MG63 (cell line): ENCODE measurements around the gene BEGAIN. TPM values are rescaled to one million over a fixed set of nuclear protein-coding genes. Genes with fewer than 3 reads are reported as not detected.

Source experiments
- DNase-seq: peaks from one replicate; pipeline ENCODE4 v3.0.0-alpha.2; 2020
- H3K27me3 ChIP-seq: fragments of 250-450 bp; sonication (Bioruptor Pico); 2 replicates; pipeline ENCODE4 v1.5.1; 2020; ENCODE audit warnings: mild to moderate bottlenecking, moderate library complexity
- H3K36me3 ChIP-seq: fragments of 250-450 bp; sonication (Bioruptor Pico); 2 replicates; pipeline ENCODE4 v1.5.1; 2020; ENCODE audit warnings: mild to moderate bottlenecking, moderate library complexity
- H3K4me3 ChIP-seq: fragments of 250-450 bp; sonication (Bioruptor Pico); 2 replicates; pipeline ENCODE4 v1.5.1; 2020; ENCODE audit warnings: mild to moderate bottlenecking, moderate library complexity
- H3K9me3 ChIP-seq: fragments of 250-450 bp; sonication (Bioruptor Pico); 2 replicates; pipeline ENCODE4 v1.5.1; 2020; ENCODE audit warnings: mild to moderate bottlenecking, moderate library complexity
- total RNA-seq: library from RNA; depleted of rRNA; stranded (reverse); fragments of >200 nt; shearing (Covaris generic); gene quantifications from 2 replicates; pipeline ENCODE4 v1.2.3, GENCODE V29; 2014; ENCODE audit warnings: low replicate concordance; rRNA removed

BEGAIN gene
- total RNA-seq, 1 experiment from 2014 or later = 2.3 TPM

GRCh38 chr14:100502622-100503220 is 84.5 kb downstream of the BEGAIN start:
- no peak for DNase-seq
- Histone ChIP-seq H3K4me3 (no peak overlapping the region), H3K9me3 (no peaks in the 10 kb centered on the region; the same call in 1 of the 2 replicates), H3K36me3 (no peaks in the 10 kb centered on the region), H3K27me3 (no peaks in the 10 kb centered on the region)

GRCh38 chr14:100500128-100500527 is 87.1 kb downstream of the BEGAIN start:
- H3K4me3 ChIP-seq = no peak overlapping the region
- no peaks in the 10 kb centered on the region for H3K27me3 ChIP-seq
- no peak for DNase-seq
- H3K9me3 ChIP-seq = no peaks in the 10 kb centered on the region; the same call in 1 of the 2 replicates
- H3K36me3 ChIP-seq = no peaks in the 10 kb centered on the region

GRCh38 chr14:100498068-100498467 is 89.1 kb downstream of the BEGAIN start:
- Histone ChIP-seq H3K36me3 (no peaks in the 10 kb centered on the region), H3K9me3 (no peaks in the 10 kb centered on the region), H3K27me3 (no peaks in the 10 kb centered on the region), H3K4me3 (no peak overlapping the region)
- DNase-seq = no peak

GRCh38 chr14:100495917-100496316 is 91.3 kb downstream of the BEGAIN start:
- Histone ChIP-seq H3K36me3 (no peaks in the 10 kb centered on the region), H3K4me3 (no peak overlapping the region)
- no peak for DNase-seq

GRCh38 chr14:100494645-100495044 is 92.6 kb downstream of the BEGAIN start:
- H3K4me3 ChIP-seq = no peak overlapping the region
- H3K9me3 ChIP-seq = no peaks in the 10 kb centered on the region
- H3K36me3 ChIP-seq = no peaks in the 10 kb centered on the region
- no peaks in the 10 kb centered on the region for H3K27me3 ChIP-seq
- DNase-seq = no peak

More at GRCh38 chr14:100495917-100496316, 91.3 kb downstream of the BEGAIN start:
- H3K9me3 ChIP-seq = no peaks in the 10 kb centered on the region
- H3K27me3 ChIP-seq = no peaks in the 10 kb centered on the region

DNA sequence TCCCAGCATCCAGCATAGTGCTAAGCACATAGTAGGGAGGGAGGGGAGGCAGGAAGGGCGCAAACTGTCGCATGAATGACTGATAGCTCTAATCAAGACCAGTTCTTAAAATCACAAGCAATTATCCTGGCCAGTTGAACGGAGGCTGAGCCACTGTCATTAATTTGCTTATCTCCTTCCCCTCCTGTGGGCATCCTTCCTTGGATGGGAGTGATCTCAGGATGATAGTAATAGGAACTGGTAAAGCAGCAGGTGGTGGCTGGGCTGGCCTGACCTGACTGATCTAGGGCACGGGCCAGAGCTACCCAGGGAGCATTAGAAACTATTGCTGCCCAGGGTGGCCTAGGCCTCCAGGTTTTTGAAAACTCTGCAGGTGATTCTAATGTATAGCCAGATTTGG is 97.0 kb downstream of the BEGAIN start:
- DNase-seq = no peak
- H3K36me3 ChIP-seq = no peaks in the 10 kb centered on the region
- H3K27me3 ChIP-seq = no peaks in the 10 kb centered on the region
- no peaks in the 10 kb centered on the region for H3K9me3 ChIP-seq
- no peak overlapping the region for H3K4me3 ChIP-seq

DNA sequence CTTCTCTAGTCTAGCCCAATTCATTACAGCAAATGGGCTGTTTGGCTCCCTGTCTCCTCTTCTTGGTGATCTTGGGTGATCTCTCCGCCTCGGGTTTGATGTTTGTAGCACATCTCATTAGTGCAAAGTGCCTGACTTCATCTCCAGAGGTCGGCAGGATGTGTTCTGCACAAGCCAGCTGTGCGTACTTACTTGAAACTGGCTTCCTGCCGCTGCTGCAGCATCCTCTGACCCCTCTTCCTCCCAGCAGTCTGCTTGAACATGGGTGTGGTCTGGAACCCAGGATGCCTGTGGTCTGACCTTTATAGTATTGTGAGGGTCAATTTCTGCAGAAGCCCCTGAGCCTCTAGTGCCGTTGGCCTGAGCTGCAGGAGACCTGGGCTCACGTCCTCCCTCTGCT is 99.2 kb downstream of the BEGAIN start:
- no peak for DNase-seq
- Histone ChIP-seq H3K9me3 (no peaks in the 10 kb centered on the region), H3K27me3 (no peaks in the 10 kb centered on the region), H3K36me3 (no peaks in the 10 kb centered on the region), H3K4me3 (no peak overlapping the region)

DNA sequence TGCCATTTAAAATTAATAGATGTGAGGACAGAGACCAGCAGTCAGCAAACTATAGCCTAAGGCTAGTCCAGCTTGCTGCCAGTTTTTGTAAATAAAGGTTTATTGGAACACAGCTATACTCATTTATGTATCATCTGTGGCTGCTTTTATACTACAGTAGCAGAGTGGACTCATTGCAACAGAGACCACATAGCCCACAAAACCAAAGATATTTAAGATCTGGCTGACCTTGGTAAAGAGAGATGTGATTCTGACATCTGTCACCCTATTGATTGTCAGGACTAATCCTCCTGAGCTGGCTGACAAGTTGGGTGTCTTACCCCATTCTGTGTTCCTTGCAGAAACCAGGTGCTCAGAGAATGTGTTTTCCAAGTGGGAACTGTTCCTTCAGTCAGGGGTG is 99.9 kb downstream of the BEGAIN start:
- Histone ChIP-seq H3K4me3 (no peak overlapping the region), H3K27me3 (no peaks in the 10 kb centered on the region), H3K9me3 (no peaks in the 10 kb centered on the region), H3K36me3 (no peaks in the 10 kb centered on the region)
- DNase-seq = no peak

Other genes starting within 250 kb of the BEGAIN start
- 20.7 and 40.0 TPM in 2 replicates for gene WDR25, start 210.9 kb downstream of the BEGAIN start, total RNA-seq
- not detected in 2 replicates for gene DLK1, start 139.5 kb upstream of the BEGAIN start, total RNA-seq
- not detected in 2 replicates for gene MEG3, start 238.7 kb upstream of the BEGAIN start, total RNA-seq